SU-DHL-6 (cell line): ENCODE data around the gene COL5A1.

Source experiments
- H2AFZ ChIP-seq: fragments of 200-600 bp; sonication (generic); 2 replicates; pipeline ENCODE4 v1.6.1; 2014; ENCODE audit warnings: low read depth, mild to moderate bottlenecking, moderate library complexity, mixed read lengths, antibody characterized with exemption, low read length; ENCODE audit not compliant: severe bottlenecking
- H3F3A ChIP-seq: fragments of 200-600 bp; shearing (Covaris generic); 2 replicates; pipeline ENCODE4 v1.6.0; 2016; ENCODE audit warnings: antibody characterized with exemption, mild to moderate bottlenecking; ENCODE audit not compliant: insufficient read depth
- H3K27ac ChIP-seq: fragments of 200-600 bp; sonication (generic); 2 replicates; pipeline ENCODE4 v1.5.1; 2016; ENCODE audit warnings: low read depth, mild to moderate bottlenecking, low read length, moderate library complexity, mixed read lengths
- H3K27me3 ChIP-seq: fragments of 200-600 bp; sonication (generic), shearing (Covaris generic); 2 replicates; pipeline ENCODE4 v1.6.0; 2014; ENCODE audit warnings: mild to moderate bottlenecking, low read length
- H3K36me3 ChIP-seq: fragments of 200-600 bp; sonication (generic); 2 replicates; pipeline ENCODE4 v1.6.1; 2014; ENCODE audit warnings: mild to moderate bottlenecking, low read length, mixed read lengths
- H3K4me2 ChIP-seq: fragments of 300-600, 200-600 bp; shearing (Covaris generic), sonication (generic); 2 replicates; pipeline ENCODE4 v1.6.0; 2014; ENCODE audit warnings: low read length, low read depth, mild to moderate bottlenecking; ENCODE audit not compliant: poor library complexity, severe bottlenecking
- H3K4me3 ChIP-seq: fragments of 200-600 bp; sonication (generic); 2 replicates; pipeline ENCODE4 v1.5.1; 2014; ENCODE audit warnings: antibody characterized with exemption, low read length, mild to moderate bottlenecking, mixed read lengths; ENCODE audit not compliant: insufficient read depth, poor library complexity, severe bottlenecking
- H3K79me2 ChIP-seq: fragments of 200-600 bp; sonication (generic); 2 replicates; pipeline ENCODE4 v1.6.1; 2014; ENCODE audit warnings: mild to moderate bottlenecking, low read length, moderate library complexity; ENCODE audit not compliant: insufficient read depth
- H3K9ac ChIP-seq: fragments of 200-600 bp; sonication (generic); 2 replicates; pipeline ENCODE4 v1.7.0; 2014; ENCODE audit warnings: mild to moderate bottlenecking, low read length
- H3K9me2 ChIP-seq: fragments of 200-600 bp; sonication (generic); replicated peaks from 2 replicates; pipeline ENCODE4 v1.6.1; 2014; ENCODE audit warnings: low read length; ENCODE audit not compliant: insufficient read depth
- H3K9me3 ChIP-seq: fragments of 200-600 bp; sonication (generic); 2 replicates; pipeline ENCODE4 v1.6.1; 2014; ENCODE audit warnings: low read length, mixed read lengths; ENCODE audit not compliant: insufficient read depth
- H4K20me1 ChIP-seq: fragments of 200-600 bp; sonication (generic); 2 replicates; pipeline ENCODE4 v1.6.1; 2014; ENCODE audit warnings: low read depth, mild to moderate bottlenecking, antibody characterized with exemption, low read length, moderate library complexity, mixed read lengths
- EZH2phosphoT487 ChIP-seq: fragments of 200-600 bp; sonication (generic), shearing (Covaris generic); conservative IDR thresholded peaks from 2 replicates; pipeline ENCODE4 v1.6.1; 2018; ENCODE audit warnings: mild to moderate bottlenecking, antibody characterized with exemption, low read length, moderate library complexity, mixed read lengths
- TF ChIP-seq, protein P1 (sequence below): fragments of 200-600 bp; sonication (generic); IDR thresholded peaks from one replicate; pipeline ENCODE4 v1.5.1; 2017; ENCODE audit warnings: antibody characterized with exemption, mild to moderate bottlenecking, low read length, moderate library complexity; ENCODE audit not compliant: insufficient read depth, poor library complexity, severe bottlenecking

COL5A1 gene

DNA sequence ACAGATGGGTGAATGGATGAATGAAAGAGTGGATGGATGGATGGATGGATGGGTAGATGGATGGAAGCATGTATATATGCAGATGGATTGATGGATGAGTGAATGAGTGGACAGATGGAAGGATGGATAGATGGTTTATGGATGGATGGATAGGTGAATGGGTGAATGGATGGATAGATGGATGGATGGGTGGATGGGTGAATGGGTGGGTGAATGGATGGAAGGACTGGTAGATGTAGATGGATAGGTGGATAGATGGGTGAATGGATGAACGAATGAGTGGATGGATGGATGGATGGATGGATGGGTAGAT, 85.1 kb downstream of the COL5A1 start:
- no peaks in the 10 kb centered on the region for H4K20me1 ChIP-seq
- H3K9me3 ChIP-seq = no peaks in the 10 kb centered on the region
- no peak overlapping the region for H3K27ac ChIP-seq
- no peaks in the 10 kb centered on the region for H3K79me2 ChIP-seq
- H3K9ac ChIP-seq = no peak overlapping the region
- H2AFZ ChIP-seq = no peak overlapping the region
- TF ChIP-seq, protein P1, sequence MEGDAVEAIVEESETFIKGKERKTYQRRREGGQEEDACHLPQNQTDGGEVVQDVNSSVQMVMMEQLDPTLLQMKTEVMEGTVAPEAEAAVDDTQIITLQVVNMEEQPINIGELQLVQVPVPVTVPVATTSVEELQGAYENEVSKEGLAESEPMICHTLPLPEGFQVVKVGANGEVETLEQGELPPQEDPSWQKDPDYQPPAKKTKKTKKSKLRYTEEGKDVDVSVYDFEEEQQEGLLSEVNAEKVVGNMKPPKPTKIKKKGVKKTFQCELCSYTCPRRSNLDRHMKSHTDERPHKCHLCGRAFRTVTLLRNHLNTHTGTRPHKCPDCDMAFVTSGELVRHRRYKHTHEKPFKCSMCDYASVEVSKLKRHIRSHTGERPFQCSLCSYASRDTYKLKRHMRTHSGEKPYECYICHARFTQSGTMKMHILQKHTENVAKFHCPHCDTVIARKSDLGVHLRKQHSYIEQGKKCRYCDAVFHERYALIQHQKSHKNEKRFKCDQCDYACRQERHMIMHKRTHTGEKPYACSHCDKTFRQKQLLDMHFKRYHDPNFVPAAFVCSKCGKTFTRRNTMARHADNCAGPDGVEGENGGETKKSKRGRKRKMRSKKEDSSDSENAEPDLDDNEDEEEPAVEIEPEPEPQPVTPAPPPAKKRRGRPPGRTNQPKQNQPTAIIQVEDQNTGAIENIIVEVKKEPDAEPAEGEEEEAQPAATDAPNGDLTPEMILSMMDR = no peak
- no peak for TF ChIP-seq EZH2phosphoT487
- no peak overlapping the region for H3K4me2 ChIP-seq
- no peaks in the 10 kb centered on the region for H3K36me3 ChIP-seq
- no peaks in the 10 kb centered on the region for H3F3A ChIP-seq
- H3K9me2 ChIP-seq = no peaks in the 10 kb centered on the region
- no peaks in the 10 kb centered on the region for H3K27me3 ChIP-seq
- H3K4me3 ChIP-seq = no peak overlapping the region

DNA sequence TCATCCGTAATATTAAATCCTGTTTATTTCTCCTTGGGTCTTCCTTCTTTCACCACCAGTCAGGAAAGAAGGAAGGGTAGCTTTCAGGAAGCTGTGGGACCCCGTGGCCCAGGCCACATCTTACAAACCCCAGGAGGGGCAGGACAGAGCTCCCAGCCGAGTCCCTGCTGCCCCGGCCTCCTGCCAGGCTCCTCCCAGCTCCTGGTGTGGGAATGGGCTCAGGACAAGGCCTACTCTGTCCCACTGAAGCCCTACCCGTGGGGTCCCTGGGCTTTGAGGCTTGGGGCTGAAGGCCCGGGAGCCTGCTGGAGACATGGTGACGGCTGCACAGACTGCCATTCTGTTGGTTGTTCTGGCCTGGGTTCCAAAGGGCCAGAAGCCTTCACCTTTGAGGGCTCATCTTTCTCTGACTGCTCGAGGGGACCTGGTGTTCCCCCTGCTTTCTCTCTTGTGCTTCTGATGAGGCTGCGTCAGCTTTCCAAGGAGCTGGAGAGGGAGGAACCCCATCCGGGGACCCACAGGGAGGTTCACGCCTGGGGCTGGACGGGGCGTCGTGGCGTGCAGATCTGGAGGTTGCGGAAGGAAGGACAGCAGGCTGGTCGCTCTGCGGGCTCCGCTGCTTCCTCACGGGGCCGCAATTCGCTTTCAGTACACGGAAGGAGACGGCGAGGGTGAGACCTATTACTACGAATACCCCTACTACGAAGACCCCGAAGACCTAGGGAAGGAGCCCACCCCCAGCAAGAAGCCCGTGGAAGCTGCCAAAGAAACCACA, 86.6 kb downstream of the COL5A1 start:
- Histone ChIP-seq H3K9me2 (no peaks in the 10 kb centered on the region), H3K27me3 (no peaks in the 10 kb centered on the region), H3K9me3 (no peaks in the 10 kb centered on the region), H2AFZ (no peak overlapping the region), H3K79me2 (no peaks in the 10 kb centered on the region), H3K4me2 (no peak overlapping the region), H3F3A (no peaks in the 10 kb centered on the region), H3K27ac (no peak overlapping the region), H3K36me3 (no peaks in the 10 kb centered on the region), H3K4me3 (no peak overlapping the region), H4K20me1 (no peaks in the 10 kb centered on the region), H3K9ac (no peak overlapping the region)
- TF ChIP-seq, protein P1 = no peak
- TF ChIP-seq EZH2phosphoT487 = no peak

DNA sequence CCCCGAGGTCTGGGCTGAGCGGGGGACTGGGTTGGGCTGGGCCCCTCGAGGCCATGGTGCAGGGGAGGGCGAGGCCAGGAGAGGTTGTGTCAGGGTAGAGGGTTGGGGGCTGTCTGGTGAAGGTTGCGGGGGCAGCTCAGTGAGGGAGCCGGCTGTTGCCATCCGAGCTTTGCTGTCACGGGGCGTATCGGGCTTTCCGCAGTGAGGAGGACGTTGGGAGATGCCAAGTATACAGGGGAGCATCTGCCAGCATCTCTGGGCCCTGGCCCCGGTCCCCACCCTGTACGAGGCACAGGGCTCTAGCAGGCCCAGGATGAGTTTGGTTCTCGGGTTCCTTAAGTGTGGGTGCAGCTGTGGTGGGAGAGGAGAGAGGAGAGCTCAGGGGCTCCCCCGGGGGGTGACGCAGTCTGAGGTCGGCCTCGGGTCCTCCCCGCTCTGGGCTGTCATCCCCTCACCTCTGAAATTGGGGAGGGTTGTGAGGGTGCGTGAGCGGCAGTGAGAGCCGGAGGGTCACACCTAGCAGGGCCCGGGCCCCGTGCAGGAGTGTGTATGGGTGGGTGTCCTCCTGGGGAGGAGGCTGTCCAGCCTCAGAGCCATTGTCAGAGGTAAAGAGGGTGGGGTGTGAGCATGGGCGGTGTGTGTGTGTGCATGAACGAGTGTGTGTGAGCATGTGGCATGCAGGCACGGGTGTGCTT, 87.3 kb downstream of the COL5A1 start:
- Histone ChIP-seq H3F3A (no peaks in the 10 kb centered on the region), H4K20me1 (no peaks in the 10 kb centered on the region), H3K9me3 (no peaks in the 10 kb centered on the region), H2AFZ (no peak overlapping the region), H3K4me3 (no peak overlapping the region), H3K4me2 (no peak overlapping the region), H3K27me3 (no peaks in the 10 kb centered on the region), H3K36me3 (no peaks in the 10 kb centered on the region), H3K27ac (no peak overlapping the region), H3K9me2 (no peaks in the 10 kb centered on the region), H3K9ac (no peak overlapping the region), H3K79me2 (no peaks in the 10 kb centered on the region)
- TF ChIP-seq, protein P1 = no peak
- TF ChIP-seq EZH2phosphoT487 = no peak
